Measurements from ENCODE around the gene TBC1D30.
A peak's percentile ranks its signal among the peaks of the same experiment; 100 is the strongest.
"Not testable (repeated sequence)": the region's sequence is repeated elsewhere in the genome, so short reads cannot be mapped to it uniquely, and the experiment has no call there.

Gene TBC1D30

DNA sequence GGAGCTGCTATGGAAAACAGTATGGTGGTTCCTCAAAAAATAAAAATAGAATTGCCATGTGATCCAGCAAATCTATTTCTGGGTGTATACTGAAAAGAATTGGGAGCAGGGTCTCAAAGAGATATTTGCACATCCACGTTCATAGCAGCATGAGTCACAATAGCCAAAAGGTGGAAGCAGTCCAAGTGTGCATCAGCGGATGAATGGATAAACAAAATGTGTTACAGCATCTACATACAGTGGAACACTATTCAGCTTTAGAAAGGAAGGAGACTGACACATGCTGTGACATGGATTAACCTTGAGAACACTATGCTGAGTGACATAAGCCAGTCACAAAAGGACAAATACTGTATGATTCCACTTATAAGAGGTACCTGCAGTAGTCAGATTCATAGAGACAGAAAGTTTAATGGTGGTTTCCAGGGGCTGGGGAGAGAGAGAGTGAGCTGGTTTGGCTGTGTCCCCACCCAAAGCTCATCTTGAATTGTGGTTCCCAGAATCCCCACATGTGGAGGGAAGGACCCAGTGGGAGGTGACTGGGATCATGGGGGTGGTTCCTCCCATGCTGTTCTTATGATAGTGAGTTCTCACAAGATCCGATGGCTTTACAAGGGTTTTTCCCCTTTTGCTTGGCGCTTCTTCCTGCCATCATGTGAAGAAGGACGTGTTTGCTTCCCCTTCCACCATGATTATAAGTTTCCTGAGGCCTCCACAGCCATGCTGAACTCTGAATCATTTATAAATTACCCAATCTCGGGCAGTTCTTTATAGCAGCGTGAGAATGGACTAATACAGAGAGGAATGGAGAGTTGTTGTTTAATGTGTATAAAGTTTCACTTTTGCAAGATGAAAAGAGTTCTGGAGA lies 17.6 kb upstream of the TBC1D30 start:
- peak; percentile 28 to 29 for DNase-seq (ENCODE audit: low read depth in 2 of 2)

DNA sequence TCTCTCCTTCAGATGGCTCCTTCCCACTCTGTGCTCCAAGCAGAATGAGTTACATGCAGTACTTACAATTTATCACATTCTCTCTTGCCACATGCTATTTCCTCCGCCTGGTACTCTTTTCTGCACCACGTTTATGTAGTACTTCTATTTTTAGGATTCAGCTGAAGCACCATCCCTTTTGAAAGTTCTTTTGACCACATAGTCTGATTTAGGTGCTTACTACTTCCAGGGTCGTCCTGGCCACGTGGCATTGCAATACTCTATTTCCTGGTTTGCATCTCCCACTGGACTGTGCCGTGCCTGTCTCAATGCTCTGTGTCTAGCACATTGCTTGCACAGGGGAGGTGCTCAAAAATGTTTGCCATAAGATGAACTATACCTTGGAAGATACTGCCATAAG lies 16.3 kb upstream of the TBC1D30 start:
- no peak for DNase-seq (ENCODE audit: low read depth in 2 of 2)

DNA sequence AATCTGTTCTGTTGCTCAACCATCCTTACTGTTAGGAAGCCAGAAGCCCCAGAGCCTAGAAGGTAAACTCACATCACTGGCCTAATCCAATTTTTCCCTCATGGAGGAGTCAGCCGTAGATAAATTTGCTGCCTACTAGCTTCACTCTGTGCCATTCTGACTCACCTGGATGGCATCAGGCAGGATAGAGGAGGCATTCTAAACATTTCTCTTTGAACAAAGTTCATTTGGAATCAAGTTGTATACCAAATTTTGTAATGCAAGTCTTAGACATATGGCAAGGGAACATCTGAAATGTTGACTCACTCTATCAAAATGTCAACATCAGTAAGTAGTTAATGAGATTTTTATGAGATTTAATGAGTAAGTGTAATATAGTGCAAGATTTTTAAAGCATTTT lies 13.6 kb upstream of the TBC1D30 start:
- no peak for DNase-seq (ENCODE audit: low read depth in 2 of 2)

DNA sequence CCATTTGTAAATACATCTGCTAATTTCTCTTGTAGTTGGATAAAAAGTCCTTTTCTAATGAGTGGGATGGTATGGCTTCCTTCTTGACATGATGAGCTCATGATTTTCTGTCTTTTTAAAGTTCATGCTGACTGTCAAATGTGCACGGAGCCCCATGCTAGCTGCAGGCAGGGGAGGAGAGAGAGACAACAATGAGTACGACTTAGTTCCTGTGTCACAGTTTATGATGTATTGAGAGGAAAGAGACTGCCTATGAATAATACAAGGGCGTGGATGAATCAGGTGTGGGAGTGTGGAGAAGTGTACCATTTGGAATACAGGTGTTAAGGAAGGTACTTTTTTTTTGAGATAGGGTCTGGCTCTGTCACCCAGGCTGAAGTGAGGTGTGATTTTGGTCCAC lies 10.7 kb upstream of the TBC1D30 start:
- DNase-seq (ENCODE audit: low read depth in 2 of 2), result no peak

DNA sequence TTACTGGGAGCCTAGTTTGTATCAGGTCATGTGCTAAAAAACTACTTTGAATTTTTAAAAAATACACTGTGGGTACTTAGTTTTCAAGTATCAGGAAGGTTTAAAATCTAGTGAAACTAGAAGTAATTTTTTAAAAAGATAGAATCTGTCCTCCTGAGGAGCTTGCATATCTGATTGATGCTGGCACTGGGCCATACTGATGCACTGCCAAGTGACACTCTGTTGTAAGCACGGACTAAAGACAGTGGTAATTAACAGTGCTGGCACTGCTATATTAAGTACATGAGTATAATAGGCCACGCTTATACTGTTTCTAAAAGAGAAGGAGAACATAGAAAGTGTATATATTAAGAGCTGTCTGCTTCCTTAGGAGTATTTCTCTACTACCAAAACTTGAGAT lies 10.0 kb upstream of the TBC1D30 start:
- DNase-seq (ENCODE audit: low read depth in 2 of 2), result no peak

DNA sequence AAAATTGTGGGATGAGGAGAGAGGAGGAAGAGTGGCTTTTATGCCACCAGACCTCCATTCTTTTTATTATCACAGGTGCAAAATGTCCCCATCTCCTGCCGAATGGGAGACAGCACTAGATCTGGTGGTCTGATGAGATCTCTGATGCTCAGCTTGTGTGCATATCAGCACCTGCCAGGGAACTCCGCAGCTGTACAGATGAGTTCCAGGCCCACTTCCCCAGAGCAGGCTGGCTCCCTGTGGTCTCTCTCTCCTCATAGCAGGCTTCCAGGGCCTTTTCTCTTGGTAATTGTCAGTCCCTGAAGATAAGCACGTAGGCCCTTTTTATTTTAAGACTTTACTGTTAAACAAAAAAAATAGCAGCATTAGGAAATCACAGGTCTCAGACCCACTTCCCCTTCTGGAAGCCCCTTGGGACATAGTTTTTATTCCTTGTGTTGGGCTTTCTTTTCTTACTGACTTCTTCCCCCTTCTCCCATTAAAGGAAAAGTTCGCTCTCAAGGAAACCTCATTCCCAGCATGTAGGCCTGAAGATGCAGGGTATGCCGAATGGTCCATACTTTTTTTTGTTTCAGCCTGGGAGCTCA lies 4.5 kb upstream of the TBC1D30 start:
- no peak for DNase-seq (ENCODE audit: low read depth in 2 of 2)

DNA sequence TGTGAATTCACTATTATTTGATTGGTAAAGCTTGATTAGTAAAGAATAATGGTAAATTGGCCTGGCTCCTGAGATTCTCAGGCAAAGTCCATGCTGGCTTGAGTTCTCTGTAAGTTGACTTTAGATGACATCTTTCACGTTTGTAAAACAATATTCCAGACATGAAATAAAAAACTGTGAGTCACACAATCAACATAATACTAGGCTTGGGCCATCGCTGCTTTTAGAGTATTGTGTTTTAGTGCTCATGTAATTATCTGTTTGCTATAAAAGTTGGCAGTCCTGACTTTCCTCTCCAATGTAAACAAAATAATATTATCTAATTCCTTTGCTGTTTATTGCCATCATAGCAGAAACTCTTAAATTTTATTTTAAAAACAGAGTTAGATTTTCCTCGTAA lies 3.9 kb upstream of the TBC1D30 start:
- DNase-seq (ENCODE audit: low read depth in 2 of 2), result no peak

DNA sequence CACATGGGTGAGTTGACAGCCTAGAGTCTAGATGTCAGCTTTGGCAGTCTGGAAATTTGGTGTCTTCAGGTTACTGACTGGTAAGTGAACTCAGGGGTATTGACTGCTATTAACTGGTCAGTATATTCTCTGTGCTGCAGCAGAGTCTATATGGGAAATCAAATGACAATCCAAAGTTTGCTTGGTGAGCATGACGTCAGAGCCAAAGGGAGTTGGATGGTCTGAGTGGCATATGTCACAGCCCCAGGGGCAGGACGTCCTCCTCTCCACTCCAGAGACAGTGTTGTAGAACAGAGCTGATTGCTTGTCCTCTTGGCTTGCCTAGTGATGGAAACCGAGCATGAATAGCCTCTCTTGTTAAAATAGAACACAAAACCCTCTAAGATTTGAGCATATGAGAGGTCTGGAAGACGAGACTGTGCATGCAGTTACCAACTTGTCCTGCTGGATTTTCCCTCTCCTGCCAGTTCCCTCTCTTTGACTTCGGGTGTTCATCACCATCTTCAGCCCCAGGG lies 3.3 kb upstream of the TBC1D30 start:
- DNase-seq (ENCODE audit: low read depth in 2 of 2), result no peak

DNA sequence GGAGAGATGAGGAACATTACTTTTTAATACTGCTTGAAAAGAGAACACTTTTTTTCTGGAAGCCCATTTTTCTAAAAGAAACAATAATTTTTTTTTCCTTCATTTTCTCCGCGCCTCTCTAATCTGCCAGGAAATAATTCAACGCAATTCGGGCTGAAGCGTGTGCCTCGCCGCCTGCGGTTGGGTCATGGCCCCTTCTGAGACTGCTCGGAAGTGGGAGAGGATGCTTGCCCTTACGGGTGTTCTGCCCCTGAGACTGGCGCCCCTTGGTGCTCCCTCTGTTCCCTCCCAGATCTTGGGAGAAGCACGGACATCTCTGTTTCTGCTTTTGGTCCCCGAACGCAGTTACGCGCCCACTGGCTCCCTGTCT lies 332 bp upstream of the TBC1D30 start:
- no peak for DNase-seq (ENCODE audit: low read depth in 2 of 2)

DNA sequence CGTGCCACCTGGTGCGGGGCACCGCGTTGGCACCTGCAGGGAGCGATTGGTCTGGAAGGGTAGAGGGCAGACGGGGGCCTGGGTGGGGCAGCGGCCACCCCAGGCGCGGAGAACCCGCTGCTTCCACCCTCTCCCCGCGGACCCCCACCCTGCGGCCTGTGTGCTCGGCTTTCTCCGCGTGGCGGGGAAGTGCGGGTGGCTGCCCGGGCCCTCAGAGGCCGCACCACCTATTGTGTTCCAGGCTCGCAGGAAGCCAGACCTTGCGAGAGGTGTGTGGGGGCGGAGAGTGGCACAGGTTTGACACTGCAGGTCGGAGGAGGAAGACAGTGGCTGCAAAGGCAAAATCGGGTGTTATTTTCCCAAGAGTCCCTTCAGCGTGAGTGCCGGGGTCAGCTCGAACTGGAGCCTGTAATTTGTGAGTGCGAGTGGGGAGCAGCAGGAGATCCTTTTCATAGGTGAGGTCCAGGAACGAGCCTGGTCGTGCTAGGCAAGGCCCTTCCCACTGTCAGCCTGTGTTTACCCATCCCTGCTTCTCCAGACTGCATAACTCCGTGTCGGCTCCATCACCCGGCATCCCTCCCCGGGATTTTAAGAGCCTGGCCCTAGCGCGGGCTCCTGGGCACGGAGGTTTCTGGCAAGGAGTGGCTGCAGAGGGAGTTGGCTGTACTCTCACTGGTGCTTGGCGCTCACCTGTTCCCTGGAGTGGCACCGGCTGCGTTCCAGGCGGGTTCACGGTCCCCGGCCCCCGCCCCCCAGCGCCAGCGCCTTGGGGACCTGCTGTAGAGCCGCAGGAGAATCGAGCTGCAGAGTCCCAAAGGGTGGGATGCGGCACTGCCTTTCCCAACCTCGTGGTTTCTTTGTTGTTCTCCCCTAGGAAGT lies 935 bp downstream of the TBC1D30 start:
- no peak for DNase-seq (ENCODE audit: low read depth in 2 of 2)

DNA sequence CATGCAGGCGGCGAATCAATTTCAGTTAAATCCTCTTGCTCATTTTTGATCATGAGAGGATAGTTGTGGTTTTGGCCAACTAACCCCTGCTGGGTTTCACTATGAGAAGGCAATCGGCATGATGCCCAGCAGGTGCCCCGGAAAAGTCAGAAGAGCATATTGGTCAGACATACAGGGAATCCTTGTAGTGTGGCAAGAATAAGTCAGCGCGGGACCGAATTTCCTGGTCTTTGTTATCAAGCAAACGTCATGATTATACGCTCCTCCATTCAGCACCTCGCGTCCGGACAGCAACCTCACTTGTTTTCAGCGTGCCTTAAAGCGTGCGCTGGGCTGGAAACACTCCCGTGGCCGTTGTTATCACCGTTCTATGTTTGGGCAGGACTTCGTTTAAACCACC lies 1.8 kb downstream of the TBC1D30 start:
- DNase-seq (ENCODE audit: low read depth in 2 of 2), result peak in 1 of 2 experiments; percentile 3

DNA sequence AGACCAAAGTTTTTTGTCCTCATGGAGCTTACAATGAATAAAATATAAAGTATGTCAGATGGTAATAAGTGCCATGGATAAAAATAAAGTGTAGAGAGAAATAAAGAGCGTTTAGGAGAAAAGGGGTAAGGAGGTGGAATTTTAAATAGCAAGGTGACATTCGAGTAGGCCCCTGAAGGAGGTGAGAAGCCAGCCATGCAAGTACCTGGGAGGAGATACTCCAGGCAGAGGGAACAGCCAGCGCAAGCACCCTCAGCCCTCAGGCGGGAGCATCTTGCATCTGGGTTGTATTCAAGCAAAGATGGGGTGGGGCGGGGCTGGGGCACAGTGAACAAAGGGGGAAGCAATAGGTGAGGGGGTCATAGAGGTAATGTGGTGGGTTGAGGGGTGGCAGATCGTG lies 4.3 kb downstream of the TBC1D30 start:
- no peak for DNase-seq (ENCODE audit: low read depth in 2 of 2)

DNA sequence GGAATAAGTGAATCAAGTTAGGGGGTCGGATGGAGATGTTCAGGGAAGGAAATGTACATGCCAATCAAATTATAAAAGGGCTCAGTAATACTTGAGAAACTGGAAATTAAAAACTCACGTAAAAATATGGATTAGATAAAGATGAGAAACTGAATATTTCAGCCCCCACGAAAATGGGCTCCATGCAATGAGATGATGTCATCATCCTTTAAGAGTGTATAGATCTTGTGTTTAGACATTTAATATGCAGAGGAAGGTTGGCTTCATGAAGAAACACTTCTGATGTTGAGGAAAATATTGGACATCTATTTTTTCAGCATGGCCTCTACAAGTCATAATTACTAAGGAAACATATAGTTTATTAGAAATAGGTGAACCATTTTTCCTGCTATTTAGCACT lies 9.5 kb downstream of the TBC1D30 start:
- no peak for DNase-seq (ENCODE audit: low read depth in 2 of 2)

DNA sequence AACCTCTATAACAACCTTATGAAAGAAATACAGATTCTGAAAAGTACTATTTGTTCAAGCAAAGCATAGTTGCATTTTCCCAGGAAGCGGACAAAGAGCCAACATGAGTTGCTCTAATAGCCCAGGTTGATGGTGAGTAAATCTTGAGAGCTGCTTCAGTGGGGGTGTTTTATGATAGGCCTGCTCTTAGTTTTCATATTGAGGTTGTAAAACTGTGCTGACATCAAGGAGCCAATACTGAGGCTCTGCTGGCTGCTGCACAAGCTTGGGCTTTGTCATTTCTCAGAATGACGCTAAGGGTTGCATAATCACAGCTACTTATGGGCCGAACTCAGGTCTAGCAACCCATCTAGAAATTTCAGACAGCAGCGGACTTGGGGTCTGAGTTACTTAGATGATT lies 11.5 kb downstream of the TBC1D30 start:
- no peak for DNase-seq (ENCODE audit: low read depth in 2 of 2)

DNA sequence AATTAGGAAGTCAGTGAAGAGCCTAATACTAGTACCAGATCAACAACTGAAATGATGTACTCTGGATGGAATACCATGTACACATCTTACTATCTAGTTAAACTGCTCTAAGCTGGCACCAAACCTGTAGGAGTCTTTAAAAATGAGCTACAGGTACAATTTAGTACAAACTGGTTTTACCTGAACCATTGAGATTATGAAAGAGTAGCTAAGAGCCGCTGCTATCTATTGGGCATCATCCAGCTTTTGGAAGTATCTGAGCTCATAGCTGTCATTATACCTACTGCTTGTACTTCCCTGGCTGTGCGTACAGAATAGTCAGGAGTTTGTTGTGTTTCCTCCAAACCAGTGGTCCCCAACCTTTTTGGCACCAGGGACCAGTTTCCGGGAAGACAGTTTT lies 12.4 kb downstream of the TBC1D30 start:
- no peak for DNase-seq (ENCODE audit: low read depth in 2 of 2)

DNA sequence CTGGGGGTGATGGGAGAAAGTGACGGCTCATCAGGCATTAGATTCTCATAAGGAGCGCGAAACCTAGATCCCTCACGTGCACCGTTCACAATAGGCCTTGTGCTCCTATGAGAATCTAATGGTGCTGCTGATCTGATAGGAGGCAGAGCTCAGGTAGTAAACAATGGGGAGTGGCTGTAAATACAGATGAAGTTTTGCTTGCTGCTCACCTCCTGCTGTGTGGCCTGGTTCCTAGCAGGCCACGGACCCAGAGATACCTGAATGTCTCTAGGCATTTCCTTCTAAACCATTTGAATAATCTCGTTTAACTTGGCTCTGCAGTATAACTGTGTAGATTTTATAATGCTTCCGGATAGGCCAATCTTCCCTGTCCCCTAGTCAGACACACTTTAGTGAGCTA lies 13.0 kb downstream of the TBC1D30 start:
- DNase-seq (ENCODE audit: low read depth in 2 of 2), result no peak

DNA sequence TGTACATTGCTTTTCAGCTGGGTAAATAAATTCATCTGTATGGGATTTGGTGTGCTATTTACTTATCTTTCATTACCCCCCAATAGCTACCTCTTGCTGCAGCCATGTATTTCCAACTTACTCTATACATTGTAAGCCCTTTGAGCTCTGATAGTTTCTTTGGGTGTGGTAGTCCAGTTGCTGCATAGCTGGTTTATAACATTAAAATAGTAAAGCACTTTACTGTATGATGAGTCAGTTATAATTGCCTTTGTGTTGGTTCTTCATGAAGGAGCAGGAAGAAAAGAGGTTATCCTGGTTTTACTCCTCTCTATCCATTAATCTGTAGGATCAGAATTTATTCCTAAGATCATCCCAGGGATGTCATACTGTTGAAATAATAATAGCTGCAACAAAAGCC lies 15.7 kb downstream of the TBC1D30 start:
- DNase-seq (ENCODE audit: low read depth in 2 of 2), result no peak

DNA sequence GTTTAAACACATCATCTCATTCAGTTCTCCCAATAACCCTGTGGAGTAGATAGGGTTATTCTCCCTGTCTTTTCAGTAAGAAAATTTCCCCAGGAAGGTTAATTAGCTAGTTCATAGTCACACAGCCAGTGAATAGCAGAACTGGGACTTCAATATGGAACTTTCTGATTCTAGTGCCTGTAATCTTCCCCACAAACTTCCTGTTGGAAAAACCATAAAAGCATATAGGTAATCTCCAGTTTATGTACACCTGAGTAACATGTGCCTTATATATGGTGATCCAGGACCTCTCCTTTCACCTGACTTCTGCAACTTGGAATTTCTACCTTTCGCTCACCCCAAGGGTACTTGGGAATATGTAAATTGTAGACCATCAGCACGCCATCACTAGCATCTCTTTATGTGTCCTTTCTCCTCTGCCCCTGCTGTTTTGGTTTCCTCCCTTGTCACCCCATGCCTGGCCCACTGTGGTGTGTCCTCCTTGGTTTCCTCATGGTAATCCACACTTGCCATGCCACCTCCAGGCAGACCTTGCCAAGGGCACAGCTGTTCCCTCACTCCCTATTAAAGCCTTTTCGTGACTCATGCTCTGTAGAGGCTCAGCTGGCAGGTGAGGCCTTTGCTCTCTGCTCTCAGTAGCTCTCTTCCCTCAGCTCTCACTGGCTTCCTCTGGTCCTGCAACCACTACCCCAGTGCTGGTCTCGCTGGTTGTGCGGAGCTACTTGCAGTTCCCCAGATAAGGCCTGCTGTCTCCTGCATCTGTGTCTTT lies 16.7 kb downstream of the TBC1D30 start:
- DNase-seq (ENCODE audit: low read depth in 2 of 2), result no peak

DNA sequence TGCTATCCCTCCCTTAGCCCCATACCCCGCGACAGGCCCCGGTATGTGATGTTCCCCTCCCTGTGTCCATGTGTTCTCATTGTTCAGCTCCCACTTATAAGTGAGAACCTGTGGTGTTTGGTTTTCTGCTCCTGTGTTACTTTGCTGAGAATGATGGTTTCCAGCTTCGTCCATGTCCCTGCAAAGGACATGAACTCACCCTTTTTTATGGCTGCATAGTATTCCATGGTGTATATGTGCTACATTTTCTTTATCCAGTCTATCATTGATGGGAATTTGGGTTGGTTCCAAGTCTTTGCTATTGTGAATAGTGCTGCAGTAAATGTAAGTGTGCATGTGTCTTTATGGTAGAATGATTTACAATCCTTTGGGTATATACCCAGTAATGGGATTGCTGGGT lies 24.0 kb downstream of the TBC1D30 start:
- not testable (repeated sequence) for DNase-seq (ENCODE audit: low read depth in 2 of 2)

DNA sequence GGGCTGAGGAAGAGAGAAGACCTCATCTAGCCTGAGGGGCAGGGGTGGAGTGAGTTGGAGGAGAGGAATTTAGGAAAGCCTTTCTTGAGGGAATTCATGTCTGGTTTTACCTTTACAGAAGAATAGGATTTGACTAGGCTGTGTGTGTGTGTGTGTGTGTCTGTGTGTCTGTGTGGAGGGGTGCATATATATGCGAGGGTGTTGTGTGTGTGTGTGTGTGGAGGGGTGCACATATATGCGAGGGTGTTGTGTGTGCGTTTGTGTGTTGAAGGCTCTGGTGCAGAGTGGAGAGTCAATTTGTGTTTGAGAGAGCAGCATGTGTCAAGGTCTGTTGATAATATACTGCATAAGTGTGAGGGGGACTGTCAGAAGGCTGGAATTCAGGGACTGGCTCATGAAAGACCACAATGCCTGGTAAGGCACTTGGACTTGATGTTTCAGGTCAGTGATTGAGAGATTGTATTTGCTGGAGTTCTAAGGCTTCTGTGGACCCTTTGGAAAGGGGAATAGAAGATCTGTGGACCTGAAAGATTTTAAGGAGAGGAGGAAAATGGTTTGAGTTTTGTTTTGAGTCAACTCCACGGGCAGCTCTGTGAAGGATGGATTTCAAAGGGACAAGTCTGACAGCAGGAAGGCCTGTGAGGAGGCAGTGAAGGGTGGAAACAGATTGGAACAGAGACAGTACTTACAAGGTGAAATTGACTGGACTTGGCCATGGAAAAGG lies 34.6 kb downstream of the TBC1D30 start:
- DNase-seq (ENCODE audit: low read depth in 2 of 2), result no peak

DNA sequence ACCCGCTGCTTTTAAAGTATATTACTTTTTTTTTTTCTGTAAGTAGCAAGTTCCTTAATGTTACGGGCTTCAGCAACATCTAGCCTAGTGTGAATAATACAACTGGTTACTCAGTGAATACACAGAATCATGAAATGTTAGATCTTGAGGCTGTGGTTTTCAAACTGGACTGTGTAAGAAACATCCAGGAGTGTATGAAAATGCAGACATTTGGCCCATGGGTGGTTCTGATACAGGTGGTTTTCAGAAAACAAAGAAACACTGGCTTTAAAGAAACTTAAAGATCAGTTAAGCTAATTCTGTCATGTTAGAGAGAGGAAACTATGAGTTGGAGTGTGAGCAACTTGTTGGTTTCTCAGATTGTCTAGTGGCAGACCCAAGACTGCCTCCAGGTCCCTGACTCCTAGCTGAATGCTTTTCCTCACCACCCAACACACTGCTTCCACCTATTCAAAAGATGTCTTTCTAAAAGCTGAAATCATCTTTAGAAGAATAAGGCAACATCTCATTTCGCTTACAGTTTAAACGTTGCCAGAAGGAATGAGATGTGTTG lies 36.1 kb downstream of the TBC1D30 start:
- no peak for DNase-seq (ENCODE audit: low read depth in 2 of 2)

All from fibroblast of skin of left biceps (primary cell).